ENCODE data around the gene MAD1L1. TPM values are rescaled to one million over a fixed set of nuclear protein-coding genes. Genes with fewer than 3 reads are reported as not detected.

The MAD1L1 gene
- total and polyA plus RNA-seq, 2 of the 13 experiments (the other 11 are each of a cell fraction or from before 2014, with no cell fraction given), result 17.4 to 64.7 TPM

DNA sequence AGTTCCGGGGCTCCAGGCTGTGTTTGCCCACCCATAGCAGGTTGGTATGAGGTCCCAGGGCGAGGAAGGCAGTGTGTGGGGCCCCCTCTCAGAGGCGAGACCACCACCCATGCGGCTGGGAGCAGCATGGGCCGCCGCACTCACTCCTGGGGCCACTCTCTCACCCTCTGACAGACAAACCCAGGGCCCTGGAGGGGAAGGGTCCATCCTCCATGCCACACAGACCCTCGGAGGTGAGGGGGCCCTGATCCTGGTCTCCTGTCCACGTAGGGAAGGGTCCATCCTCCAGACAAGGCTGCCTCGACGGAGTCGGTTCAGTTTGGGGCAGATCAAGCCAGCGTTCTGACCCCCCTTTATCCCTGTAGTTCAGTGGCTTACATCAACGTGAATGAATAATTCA lies 331.9 kb downstream of the MAD1L1 start:
- CTCF ChIA-PET (ENCODE audit: low intra/inter-chr PET ratio, low total read pairs), result no interaction called here
- no peaks in the 10 kb centered on the region for H3K4me1 ChIP-seq (ENCODE audit: insufficient read depth, low read length)
- in situ Hi-C loops (cut with HindIII; ENCODE audit: extremely low pct_ligation_motif_present, low pct_unique_long_range_greater_than_20kb), result no loop called here
- POLR2A ChIA-PET, result no interaction called here
- BruUV-seq (replicated peaks), result no TSS peak
- FAIRE-seq (no peak), ATAC-seq (no peak), DNase-seq (ENCODE audit: low spot score) (no peak)
- H3K4me2 ChIP-seq (ENCODE audit: low read depth, low read length), result no peak overlapping the region
- intact Hi-C loops (cut with micrococcal nuclease; ENCODE audit: unreplicated experiment), result no loop called here
- H3K36me3 ChIP-seq (replicated peaks in 1 of 2; ENCODE audit: control insufficient read depth in 1 of 2, insufficient read depth in 2 of 2, low read length in 2 of 2), result peaks cover 3 to 6% of the 10 kb centered on the region in 2 experiments; a peak in 2 of 5 replicates
- no peaks in the 10 kb centered on the region for H4K20me1 ChIP-seq (ENCODE audit: insufficient read depth, low read length)
- H3K27ac ChIP-seq (ENCODE audit: extremely low read length, insufficient read depth, low read length), result no peak overlapping the region
- TF ChIP-seq, protein P1, sequence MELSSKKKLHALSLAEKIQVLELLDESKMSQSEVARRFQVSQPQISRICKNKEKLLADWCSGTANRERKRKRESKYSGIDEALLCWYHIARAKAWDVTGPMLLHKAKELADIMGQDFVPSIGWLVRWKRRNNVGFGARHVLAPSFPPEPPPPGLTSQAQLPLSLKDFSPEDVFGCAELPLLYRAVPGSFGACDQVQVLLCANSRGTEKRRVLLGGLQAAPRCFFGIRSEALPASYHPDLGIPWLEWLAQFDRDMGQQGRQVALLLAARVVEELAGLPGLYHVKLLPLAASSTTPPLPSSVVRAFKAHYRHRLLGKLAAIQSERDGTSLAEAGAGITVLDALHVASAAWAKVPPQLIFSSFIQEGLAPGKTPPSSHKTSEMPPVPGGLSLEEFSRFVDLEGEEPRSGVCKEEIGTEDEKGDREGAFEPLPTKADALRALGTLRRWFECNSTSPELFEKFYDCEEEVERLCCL (CRISPR knock-in tag; IDR thresholded peaks at IDR 0.05; ENCODE audit: borderline replicate concordance), result no peak
- TF ChIP-seq SMC3 (IDR thresholded peaks at IDR 0.05; ENCODE audit: low read length) (no peak), NFYC (CRISPR knock-in tag; IDR thresholded peaks at IDR 0.05) (no peak), ZNF816 (CRISPR knock-in tag; IDR thresholded peaks at IDR 0.05; ENCODE audit: borderline replicate concordance) (no peak)
- no peaks in the 10 kb centered on the region for H3K79me2 ChIP-seq (ENCODE audit: insufficient read depth, low read length)
- 100% methylated on average over 5 of the region's 13 CpGs for WGBS (ENCODE audit: low lambda C conversion rate)
- no peak overlapping the region for H2AFZ ChIP-seq (ENCODE audit: low read length)
- no peaks in the 10 kb centered on the region for H3K27me3 ChIP-seq (ENCODE audit: control insufficient read depth in 1 of 2, insufficient read depth in 2 of 2, low read length in 2 of 2)
- H3K9me3 ChIP-seq (ENCODE audit: low read length), result no peaks in the 10 kb centered on the region
- H3K4me3 ChIP-seq (replicated peaks in 1 of 3; ENCODE audit: insufficient read depth in 1 of 3, low read depth in 2 of 3, low read length in 3 of 3), result no peak overlapping the region
- H3K9ac ChIP-seq (ENCODE audit: insufficient read depth, low read depth, low read length), result no peak overlapping the region

DNA sequence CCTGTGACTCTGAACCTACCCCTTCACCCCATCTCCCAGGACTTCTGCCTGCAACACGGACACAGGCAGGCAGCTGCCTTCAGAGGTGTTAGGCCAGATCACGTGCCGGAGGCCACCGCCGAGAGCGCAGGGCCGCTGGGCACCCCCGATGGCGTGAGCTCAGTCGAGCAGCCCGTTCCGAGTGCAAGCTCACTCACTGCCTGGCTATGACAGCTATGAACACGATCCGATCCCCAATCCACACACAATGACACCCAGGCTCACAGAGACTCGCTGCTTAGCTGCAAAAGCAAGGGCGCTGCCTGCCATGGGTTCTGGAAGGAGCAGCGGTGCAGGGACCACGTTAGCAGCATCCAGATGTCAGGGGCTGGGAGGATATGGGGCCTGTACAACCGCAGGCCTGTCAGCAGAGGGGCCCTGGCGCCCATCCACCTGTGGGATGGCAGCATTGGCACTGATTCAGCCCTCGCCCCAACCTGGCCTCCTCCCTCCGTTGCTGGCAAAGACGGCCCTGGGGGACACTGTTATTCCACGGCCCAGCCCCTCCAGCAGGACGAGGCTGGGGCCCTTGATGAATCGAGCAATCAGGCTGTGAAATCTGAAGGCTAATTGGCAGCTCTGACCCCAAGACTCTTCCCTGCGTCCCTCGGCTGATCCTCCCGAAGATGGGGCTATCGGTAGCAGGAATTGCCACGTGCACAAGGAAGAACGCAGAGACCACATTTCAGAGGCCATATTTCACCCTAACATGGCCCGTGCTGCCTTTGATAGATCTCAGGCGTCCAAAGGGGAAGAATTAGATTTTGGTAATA lies 332.6 kb downstream of the MAD1L1 start:
- POLR2A ChIA-PET, result no interaction called here
- BruUV-seq (replicated peaks), result no TSS peak
- no peak for DNase-seq (ENCODE audit: low spot score)
- Histone ChIP-seq H3K27ac (ENCODE audit: extremely low read length, insufficient read depth, low read length) (no peak overlapping the region), H3K9ac (ENCODE audit: insufficient read depth, low read depth, low read length) (no peak overlapping the region), H3K4me1 (ENCODE audit: insufficient read depth, low read length) (no peaks in the 10 kb centered on the region), H3K4me2 (ENCODE audit: low read depth, low read length) (no peak overlapping the region), H4K20me1 (ENCODE audit: insufficient read depth, low read length) (no peaks in the 10 kb centered on the region), H2AFZ (ENCODE audit: low read length) (no peak overlapping the region), H3K9me3 (ENCODE audit: low read length) (no peaks in the 10 kb centered on the region), H3K4me3 (replicated peaks in 1 of 3; ENCODE audit: insufficient read depth in 1 of 3, low read depth in 2 of 3, low read length in 3 of 3) (no peak overlapping the region), H3K79me2 (ENCODE audit: insufficient read depth, low read length) (no peaks in the 10 kb centered on the region), H3K27me3 (ENCODE audit: control insufficient read depth in 1 of 2, insufficient read depth in 2 of 2, low read length in 2 of 2) (no peaks in the 10 kb centered on the region), H3K36me3 (replicated peaks in 1 of 2; ENCODE audit: control insufficient read depth in 1 of 2, insufficient read depth in 2 of 2, low read length in 2 of 2) (peaks cover 4 to 6% of the 10 kb centered on the region in 2 experiments; a peak in 2 of 5 replicates)
- WGBS (ENCODE audit: low lambda C conversion rate), result 96% methylated on average over 16 of the region's 34 CpGs
- intact Hi-C loops (cut with micrococcal nuclease; ENCODE audit: unreplicated experiment), result no loop called here
- in situ Hi-C loops (cut with HindIII; ENCODE audit: extremely low pct_ligation_motif_present, low pct_unique_long_range_greater_than_20kb), result no loop called here
- TF ChIP-seq FOXC1 (CRISPR knock-in tag; IDR thresholded peaks at IDR 0.05; ENCODE audit: borderline replicate concordance), result no peak
- TF ChIP-seq, protein P2, sequence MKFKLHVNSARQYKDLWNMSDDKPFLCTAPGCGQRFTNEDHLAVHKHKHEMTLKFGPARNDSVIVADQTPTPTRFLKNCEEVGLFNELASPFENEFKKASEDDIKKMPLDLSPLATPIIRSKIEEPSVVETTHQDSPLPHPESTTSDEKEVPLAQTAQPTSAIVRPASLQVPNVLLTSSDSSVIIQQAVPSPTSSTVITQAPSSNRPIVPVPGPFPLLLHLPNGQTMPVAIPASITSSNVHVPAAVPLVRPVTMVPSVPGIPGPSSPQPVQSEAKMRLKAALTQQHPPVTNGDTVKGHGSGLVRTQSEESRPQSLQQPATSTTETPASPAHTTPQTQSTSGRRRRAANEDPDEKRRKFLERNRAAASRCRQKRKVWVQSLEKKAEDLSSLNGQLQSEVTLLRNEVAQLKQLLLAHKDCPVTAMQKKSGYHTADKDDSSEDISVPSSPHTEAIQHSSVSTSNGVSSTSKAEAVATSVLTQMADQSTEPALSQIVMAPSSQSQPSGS (CRISPR knock-in tag; IDR thresholded peaks at IDR 0.05), result no peak
- TF ChIP-seq JUND (CRISPR knock-in tag; IDR thresholded peaks at IDR 0.05), result no peak
- TF ChIP-seq, protein P3, sequence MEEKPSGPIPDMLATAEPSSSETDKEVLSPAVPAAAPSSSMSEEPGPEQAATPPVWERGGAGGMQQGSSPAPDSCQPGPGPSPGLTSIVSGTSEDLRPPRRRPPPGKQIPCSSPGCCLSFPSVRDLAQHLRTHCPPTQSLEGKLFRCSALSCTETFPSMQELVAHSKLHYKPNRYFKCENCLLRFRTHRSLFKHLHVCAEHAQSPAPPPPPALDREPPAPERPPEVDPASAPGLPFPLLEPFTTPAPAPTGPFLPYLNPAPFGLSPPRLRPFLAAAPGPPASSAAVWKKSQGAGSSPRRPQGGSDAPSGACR (CRISPR knock-in tag; IDR thresholded peaks at IDR 0.05), result no peak
- no peak for FAIRE-seq
- CTCF ChIA-PET (ENCODE audit: low intra/inter-chr PET ratio, low total read pairs), result no interaction called here
- ATAC-seq, result no peak

All from HepG2 (cell line).